NCI-H1092 treated with DMSO at 0.1 percent for 48 hours (cell line): Measurements from ENCODE around the gene ASCC2.
A peak's percentile ranks its signal among the peaks of the same experiment; 100 is the strongest.

ENCODE experiments used
- DNase-seq: peaks from one replicate; lab custom pipeline; 2025; lab: John Stamatoyannopoulos, UW

The ASCC2 gene

GRCh38 chr22:29786031-29786430 is 52.0 kb downstream of the ASCC2 start:
- no peak for DNase-seq

- no peak for DNase-seq
These were observed 53.4 kb downstream of the ASCC2 start for GRCh38 chr22:29784451-29785361.

- no peak for DNase-seq
These were observed 55.8 kb downstream of the ASCC2 start for GRCh38 chr22:29782061-29782845.

- no peak for DNase-seq
These were observed 57.1 kb downstream of the ASCC2 start for GRCh38 chr22:29780748-29781676.

GRCh38 chr22:29780220-29780619 is 57.9 kb downstream of the ASCC2 start:
- DNase-seq = no peak

GRCh38 chr22:29773233-29773632 is 64.8 kb downstream of the ASCC2 start:
- no peak for DNase-seq

GRCh38 chr22:29772170-29772641 is 65.9 kb downstream of the ASCC2 start:
- peak; percentile 8 for DNase-seq

- no peak for DNase-seq
These were observed 68.3 kb downstream of the ASCC2 start for GRCh38 chr22:29769723-29770321.

GRCh38 chr22:29768052-29768693 is 69.9 kb downstream of the ASCC2 start:
- no peak for DNase-seq

- DNase-seq = peak; percentile 98
These were observed 70.7 kb downstream of the ASCC2 start, which contains the start of gene UQCR10 for GRCh38 chr22:29767171-29768051. UQCR10 (plus strand) TSS chr22:29767369; CDS start chr22:29767399, 30 bp downstream.

GRCh38 chr22:29766632-29767170 is 71.4 kb downstream of the ASCC2 start, which contains the start of gene ZMAT5:
ZMAT5 (minus strand) TSS chr22:29767007; CDS start chr22:29748544, 18,463 bp downstream.
- peak; percentile 98 for DNase-seq

GRCh38 chr22:29765905-29766631 is 72.0 kb downstream of the ASCC2 start:
- no peak for DNase-seq

GRCh38 chr22:29762263-29762662 is 75.8 kb downstream of the ASCC2 start:
- DNase-seq = peak; percentile 43

- DNase-seq = no peak
These were observed 79.1 kb downstream of the ASCC2 start for GRCh38 chr22:29758959-29759358.

- DNase-seq = no peak
These were observed 79.9 kb downstream of the ASCC2 start for GRCh38 chr22:29758068-29758622.

GRCh38 chr22:29757096-29757495 is 81.0 kb downstream of the ASCC2 start:
- DNase-seq = no peak

GRCh38 chr22:29756341-29756740 is 81.7 kb downstream of the ASCC2 start:
- DNase-seq = no peak

- no peak for DNase-seq
These were observed 82.2 kb downstream of the ASCC2 start for GRCh38 chr22:29755889-29756288.
